ENCODE results near the gene EFR3B.

Gene EFR3B

DNA sequence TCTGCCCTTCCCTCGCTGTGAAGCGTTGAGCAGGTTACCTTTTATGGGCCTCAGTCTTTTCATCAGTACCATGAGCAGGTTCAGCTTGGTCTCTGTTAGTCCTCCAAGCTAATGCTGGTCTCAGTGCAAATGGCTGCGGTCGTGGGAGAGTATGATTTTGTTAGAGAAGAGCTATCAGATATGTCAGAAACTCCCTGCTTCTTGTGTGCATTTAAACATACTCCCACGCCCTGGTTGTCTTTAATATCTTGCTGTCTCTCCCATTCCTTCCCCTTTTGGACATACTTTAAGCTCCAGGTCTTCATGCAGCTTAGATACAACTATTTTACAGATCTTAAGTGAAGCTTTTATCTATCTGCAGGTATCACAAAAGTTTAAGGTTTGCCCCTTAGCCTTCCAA lies 62.9 kb downstream of the EFR3B start:
- Mint-ChIP-seq H3K4me3 (no peak overlapping the region), H3K4me1 (peaks cover 16% of the 10 kb centered on the region), H3K27me3 (ENCODE audit: low read depth, poor library complexity) (peaks cover 3% of the 10 kb centered on the region), H3K27ac (no peak overlapping the region), H3K36me3 (ENCODE audit: low read depth) (peaks cover 43% of the 10 kb centered on the region), H3K9me3 (no peaks in the 10 kb centered on the region)
- TF ChIP-seq, protein P1, sequence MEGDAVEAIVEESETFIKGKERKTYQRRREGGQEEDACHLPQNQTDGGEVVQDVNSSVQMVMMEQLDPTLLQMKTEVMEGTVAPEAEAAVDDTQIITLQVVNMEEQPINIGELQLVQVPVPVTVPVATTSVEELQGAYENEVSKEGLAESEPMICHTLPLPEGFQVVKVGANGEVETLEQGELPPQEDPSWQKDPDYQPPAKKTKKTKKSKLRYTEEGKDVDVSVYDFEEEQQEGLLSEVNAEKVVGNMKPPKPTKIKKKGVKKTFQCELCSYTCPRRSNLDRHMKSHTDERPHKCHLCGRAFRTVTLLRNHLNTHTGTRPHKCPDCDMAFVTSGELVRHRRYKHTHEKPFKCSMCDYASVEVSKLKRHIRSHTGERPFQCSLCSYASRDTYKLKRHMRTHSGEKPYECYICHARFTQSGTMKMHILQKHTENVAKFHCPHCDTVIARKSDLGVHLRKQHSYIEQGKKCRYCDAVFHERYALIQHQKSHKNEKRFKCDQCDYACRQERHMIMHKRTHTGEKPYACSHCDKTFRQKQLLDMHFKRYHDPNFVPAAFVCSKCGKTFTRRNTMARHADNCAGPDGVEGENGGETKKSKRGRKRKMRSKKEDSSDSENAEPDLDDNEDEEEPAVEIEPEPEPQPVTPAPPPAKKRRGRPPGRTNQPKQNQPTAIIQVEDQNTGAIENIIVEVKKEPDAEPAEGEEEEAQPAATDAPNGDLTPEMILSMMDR (IDR thresholded peaks at IDR 0.05) = no peak
- no peak for DNase-seq

GRCh38 chr2:25105336-25106085 lies 63.6 kb downstream of the EFR3B start:
- peaks cover 23% of the 10 kb centered on the region for H3K4me1 Mint-ChIP-seq
- no peak overlapping the region for H3K27ac Mint-ChIP-seq
- H3K4me3 Mint-ChIP-seq = no peak overlapping the region
- H3K36me3 Mint-ChIP-seq (ENCODE audit: low read depth) = peaks cover 39% of the 10 kb centered on the region
- H3K9me3 Mint-ChIP-seq = no peaks in the 10 kb centered on the region
- peaks cover 5% of the 10 kb centered on the region for H3K27me3 Mint-ChIP-seq (ENCODE audit: low read depth, poor library complexity)
- no peak for DNase-seq
- TF ChIP-seq, protein P1 (IDR thresholded peaks at IDR 0.05) = no peak

GRCh38 chr2:25109822-25110221 lies 67.9 kb downstream of the EFR3B start:
- Mint-ChIP-seq H3K36me3 (ENCODE audit: low read depth) (peaks cover 14% of the 10 kb centered on the region), H3K4me1 (peaks cover 27% of the 10 kb centered on the region), H3K27ac (no peak overlapping the region), H3K4me3 (no peak overlapping the region), H3K27me3 (ENCODE audit: low read depth, poor library complexity) (peaks cover 6% of the 10 kb centered on the region), H3K9me3 (no peaks in the 10 kb centered on the region)
- TF ChIP-seq, protein P1 (IDR thresholded peaks at IDR 0.05) = no peak
- no peak for DNase-seq

DNA sequence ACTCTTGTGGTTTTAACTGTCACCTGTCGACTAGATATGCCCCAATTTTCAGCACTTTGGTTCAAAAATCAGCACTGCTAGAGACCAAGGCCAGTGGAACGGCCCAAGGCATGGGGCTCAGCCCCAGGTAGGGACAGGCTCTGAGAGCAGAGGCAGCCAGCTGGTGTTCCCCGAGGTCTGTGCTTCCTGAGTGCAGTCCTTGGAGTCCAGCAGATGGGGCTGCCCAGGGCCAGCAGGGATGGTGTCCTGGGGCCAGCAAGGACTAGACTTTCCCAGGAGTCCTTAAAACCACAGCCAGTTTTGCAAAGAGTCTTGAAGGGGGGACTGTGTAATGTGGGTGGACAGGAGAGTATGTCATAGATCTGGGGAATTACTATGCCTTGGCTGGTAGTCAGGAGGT lies 70.2 kb downstream of the EFR3B start:
- H3K9me3 Mint-ChIP-seq = no peaks in the 10 kb centered on the region

DNA sequence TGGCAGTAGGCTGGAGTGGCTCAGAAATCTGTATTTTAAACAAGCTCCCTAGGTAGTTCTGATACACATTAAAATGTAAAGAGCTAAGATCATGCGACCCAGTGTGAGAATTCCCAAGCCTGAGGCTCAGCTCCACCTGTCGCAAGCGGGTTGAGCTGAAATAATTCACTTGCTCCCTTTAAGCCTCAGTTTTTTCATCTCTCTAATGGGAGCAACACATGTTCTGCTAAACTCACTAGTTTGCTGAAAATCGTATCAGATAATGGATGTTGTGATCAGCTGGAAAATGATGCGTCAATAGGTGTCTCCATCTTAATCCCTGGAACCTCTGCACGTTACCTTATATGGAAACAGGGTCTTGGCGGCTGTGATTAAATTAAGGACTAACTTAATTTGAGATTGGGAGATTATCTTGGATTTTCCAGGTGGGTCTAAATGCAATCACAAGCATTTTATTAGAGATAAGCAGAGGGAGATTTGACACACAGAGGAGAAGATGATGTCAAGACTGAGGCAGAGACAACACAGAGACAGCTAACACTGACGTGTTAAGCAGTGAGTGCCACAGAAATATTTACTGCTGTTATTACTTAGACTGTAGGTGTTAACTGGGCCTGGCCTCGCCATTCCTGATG lies 73.5 kb downstream of the EFR3B start:
- Mint-ChIP-seq H3K36me3 (ENCODE audit: low read depth) (peaks cover 5% of the 10 kb centered on the region), H3K4me1 (peaks cover 9% of the 10 kb centered on the region), H3K9me3 (no peaks in the 10 kb centered on the region), H3K27ac (no peak overlapping the region), H3K27me3 (ENCODE audit: low read depth, poor library complexity) (peaks cover 2% of the 10 kb centered on the region), H3K4me3 (no peak overlapping the region)
- TF ChIP-seq, protein P1 (IDR thresholded peaks at IDR 0.05) = no peak
- no peak for DNase-seq

More for the DNA sequence above, 70.2 kb downstream of the EFR3B start:
- Mint-ChIP-seq H3K4me1 (peaks cover 20% of the 10 kb centered on the region), H3K4me3 (no peak overlapping the region), H3K27ac (no peak overlapping the region), H3K36me3 (ENCODE audit: low read depth) (peaks cover 14% of the 10 kb centered on the region), H3K27me3 (ENCODE audit: low read depth, poor library complexity) (peaks cover 6% of the 10 kb centered on the region)
- DNase-seq = no peak
- TF ChIP-seq, protein P1 (IDR thresholded peaks at IDR 0.05) = no peak

Measured in nephron progenitor cell (in vitro differentiated cells).